Suprapubic skin (tissue), 4 donors: Measurements from ENCODE around the gene CD96.

Experiments used
- EP300 ChIP-seq: sonication (generic); formaldehyde crosslinking; IDR thresholded peaks from one replicate; pipeline ENCODE4 v1.6.1; 2017; ENCODE audit warnings: antibody characterized with exemption
- POLR2AphosphoS5 ChIP-seq, 3 donors: sonication (generic); formaldehyde crosslinking; IDR thresholded peaks; one replicate each; pipeline ENCODE4 v1.6.1; 2017; ENCODE audit warnings: antibody characterized with exemption in 3 of 3
- TF ChIP-seq, protein P1 (sequence below), 2 donors: fragments of 200-600 bp in 1 of 2; fragments of 450-650 bp in 1 of 2; sonication (generic) in 1 of 2; IDR thresholded peaks; one replicate each; pipeline ENCODE4 v1.5.1; 2016 to 2019; ENCODE audit warnings: antibody characterized with exemption in 2 of 2, mild to moderate bottlenecking in 1 of 2, moderate library complexity in 1 of 2

DNA sequence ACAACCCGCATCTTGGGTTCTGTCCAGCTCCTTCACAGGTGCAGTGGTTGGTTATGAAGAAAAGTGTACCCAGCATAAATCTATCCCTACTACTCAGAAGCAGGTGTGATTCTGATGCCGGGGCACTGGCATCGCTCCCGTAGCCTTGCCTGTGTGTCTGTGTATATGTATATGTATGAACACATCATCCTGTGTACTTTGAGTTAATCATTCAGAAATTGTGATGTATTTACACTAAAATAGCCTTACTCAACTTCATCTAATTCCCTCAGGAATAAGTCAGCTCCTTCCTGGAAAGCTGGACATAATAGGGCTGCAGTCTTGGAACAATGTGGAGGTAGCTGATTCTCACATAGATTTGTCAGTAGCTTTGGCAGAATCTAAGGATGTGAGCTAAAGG, 59.8 kb downstream of the CD96 start:
- no peak for TF ChIP-seq POLR2AphosphoS5 (IDR thresholded peaks at IDR 0.05)
- TF ChIP-seq, protein P1, sequence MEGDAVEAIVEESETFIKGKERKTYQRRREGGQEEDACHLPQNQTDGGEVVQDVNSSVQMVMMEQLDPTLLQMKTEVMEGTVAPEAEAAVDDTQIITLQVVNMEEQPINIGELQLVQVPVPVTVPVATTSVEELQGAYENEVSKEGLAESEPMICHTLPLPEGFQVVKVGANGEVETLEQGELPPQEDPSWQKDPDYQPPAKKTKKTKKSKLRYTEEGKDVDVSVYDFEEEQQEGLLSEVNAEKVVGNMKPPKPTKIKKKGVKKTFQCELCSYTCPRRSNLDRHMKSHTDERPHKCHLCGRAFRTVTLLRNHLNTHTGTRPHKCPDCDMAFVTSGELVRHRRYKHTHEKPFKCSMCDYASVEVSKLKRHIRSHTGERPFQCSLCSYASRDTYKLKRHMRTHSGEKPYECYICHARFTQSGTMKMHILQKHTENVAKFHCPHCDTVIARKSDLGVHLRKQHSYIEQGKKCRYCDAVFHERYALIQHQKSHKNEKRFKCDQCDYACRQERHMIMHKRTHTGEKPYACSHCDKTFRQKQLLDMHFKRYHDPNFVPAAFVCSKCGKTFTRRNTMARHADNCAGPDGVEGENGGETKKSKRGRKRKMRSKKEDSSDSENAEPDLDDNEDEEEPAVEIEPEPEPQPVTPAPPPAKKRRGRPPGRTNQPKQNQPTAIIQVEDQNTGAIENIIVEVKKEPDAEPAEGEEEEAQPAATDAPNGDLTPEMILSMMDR (IDR thresholded peaks at IDR 0.05) = no peak
- no peak for TF ChIP-seq EP300
